ENCODE results near the gene TSPAN13.

The TSPAN13 gene

GRCh38 chr7:16778476-16778875, 24.9 kb downstream of the TSPAN13 start:
- no peak for DNase-seq

GRCh38 chr7:16779051-16779450, 25.5 kb downstream of the TSPAN13 start:
- DNase-seq, result no peak

GRCh38 chr7:16780596-16780995, 27.0 kb downstream of the TSPAN13 start:
- DNase-seq, result no peak

GRCh38 chr7:16785321-16785720, 31.8 kb downstream of the TSPAN13 start:
- DNase-seq, result no peak

- DNase-seq, result no peak
Observed at GRCh38 chr7:16785846-16786245, 32.3 kb downstream of the TSPAN13 start.

- DNase-seq, result no peak
Observed at GRCh38 chr7:16786257-16786656, 32.7 kb downstream of the TSPAN13 start.

- DNase-seq, result no peak
Observed at GRCh38 chr7:16787127-16787526, 33.6 kb downstream of the TSPAN13 start.

- no peak for DNase-seq
Observed at GRCh38 chr7:16791071-16791470, 37.5 kb downstream of the TSPAN13 start.

- DNase-seq, result no peak
Observed at GRCh38 chr7:16791905-16792698, 38.5 kb downstream of the TSPAN13 start.

GRCh38 chr7:16794986-16795385, 41.4 kb downstream of the TSPAN13 start:
- no peak for DNase-seq

GRCh38 chr7:16795624-16796023, 42.1 kb downstream of the TSPAN13 start:
- DNase-seq, result no peak

GRCh38 chr7:16801111-16801542, 47.6 kb downstream of the TSPAN13 start:
- DNase-seq, result no peak

- DNase-seq, result no peak
Observed at GRCh38 chr7:16801579-16801978, 48.0 kb downstream of the TSPAN13 start.

- no peak for DNase-seq
Observed at GRCh38 chr7:16803125-16803524, 49.6 kb downstream of the TSPAN13 start.

- no peak for DNase-seq
Observed at GRCh38 chr7:16803881-16804673, 50.5 kb downstream of the TSPAN13 start.

- DNase-seq, result no peak
Observed at GRCh38 chr7:16804674-16805439, 51.3 kb downstream of the TSPAN13 start, which contains the start of gene AGR2. Gene AGR2 (minus strand): TSS chr7:16804999. CDS start chr7:16801796, 3,203 bp downstream.

GRCh38 chr7:16805441-16805840, 51.9 kb downstream of the TSPAN13 start:
- no peak for DNase-seq

GRCh38 chr7:16810112-16810511, 56.6 kb downstream of the TSPAN13 start:
- DNase-seq, result no peak

GRCh38 chr7:16810573-16810972, 57.0 kb downstream of the TSPAN13 start:
- no peak for DNase-seq

GRCh38 chr7:16811551-16811950, 58.0 kb downstream of the TSPAN13 start:
- DNase-seq, result no peak

GRCh38 chr7:16812542-16813231, 59.1 kb downstream of the TSPAN13 start:
- no peak for DNase-seq

GRCh38 chr7:16813232-16813616, 59.7 kb downstream of the TSPAN13 start:
- no peak for DNase-seq

GRCh38 chr7:16815001-16815400, 61.4 kb downstream of the TSPAN13 start:
- no peak for DNase-seq

Data from activated naive CD4-positive, alpha-beta T cell (primary cell).